Left forelimb (tissue), 1 donor: ENCODE results near the gene KBTBD3.

Experiments used
- DNase-seq: peaks from one replicate; pipeline ENCODE4 v3.0.0-alpha.2; 2018; ENCODE audit warnings: low spot score

Gene KBTBD3

DNA sequence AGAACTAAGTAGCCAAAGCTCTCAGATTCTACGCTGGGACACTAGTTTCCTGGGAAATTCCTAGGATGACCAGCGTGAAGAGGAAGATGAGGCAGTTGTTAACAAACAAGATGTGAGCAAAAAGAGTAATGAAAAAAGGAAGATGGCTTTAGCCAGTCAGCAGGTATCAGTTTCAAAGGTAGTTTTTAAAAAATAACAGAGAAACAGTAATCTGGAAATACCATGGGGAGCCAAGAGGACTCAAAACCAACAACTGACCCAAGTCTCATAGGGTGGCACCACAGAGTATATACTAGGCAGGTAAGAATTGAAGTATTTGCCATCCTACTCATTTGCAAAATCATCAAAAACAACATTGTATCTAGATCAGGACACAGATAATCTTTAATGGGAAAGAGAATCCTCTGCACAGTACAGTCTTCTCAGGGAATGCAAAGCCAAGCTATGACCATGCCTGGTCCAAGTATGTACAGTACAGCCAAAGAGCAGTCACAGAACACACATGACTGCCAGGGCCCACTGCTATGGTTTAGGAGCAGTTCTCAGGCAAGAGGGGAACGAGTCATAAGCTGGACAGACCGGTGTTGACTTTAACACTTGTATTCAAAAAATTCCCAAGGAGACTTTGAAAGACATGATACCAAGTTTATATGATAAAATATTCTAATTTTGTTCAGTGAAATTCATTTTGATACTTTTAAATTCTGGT, 75.7 kb downstream of the KBTBD3 start:
- DNase-seq = no peak
